Mammary microvascular endothelial cell (primary cell): ENCODE data around the gene CD79B. TPM values are rescaled to one million over a fixed set of nuclear protein-coding genes. Genes with fewer than 3 reads are reported as not detected.

Experiments used
- total RNA-seq: library from RNA; depleted of rRNA; stranded (reverse); fragments of >200 nt; gene quantifications from 2 replicates; pipeline ENCODE4 v1.2.3, GENCODE V29; 2015

CD79B gene
- total RNA-seq, result 2.9 and 4.5 TPM in 2 replicates

GRCh38 chr17:63931981-63932561, at the start of gene CD79B:
CD79B (minus strand) TSS chr17:63932331; CDS start chr17:63932261, 70 bp downstream.

GRCh38 chr17:63972796-63973195, 40.7 kb upstream of the CD79B start, which contains the start of gene SCN4A:
SCN4A (minus strand) TSS chr17:63972918; CDS start chr17:63972841, 77 bp downstream.

GRCh38 chr17:63918789-63919305, 13.3 kb downstream of the CD79B start, which contains the start of gene GH1:
GH1 (minus strand) TSS chr17:63918839; CDS start chr17:63918776, 63 bp downstream.

GRCh38 chr17:63911041-63911635, 21.0 kb downstream of the CD79B start, which contains the start of gene CSHL1:
CSHL1 (minus strand) TSS chr17:63911258; CDS start chr17:63911196, 62 bp downstream.

GRCh38 chr17:63896524-63897354, 35.4 kb downstream of the CD79B start, which contains the start of gene CSH1:
CSH1 (minus strand) TSS chr17:63896574; CDS start chr17:63896511, 63 bp downstream.

GRCh38 chr17:63881935-63882601, 50.1 kb downstream of the CD79B start, which contains the start of gene GH2:
GH2 (minus strand) TSS chr17:63881944; CDS start chr17:63881801, 143 bp downstream.

Other genes with a start within 250 kb of the CD79B start
- gene LIMD2, start 232.2 kb downstream of the CD79B start, total RNA-seq, result 30.8 and 53.5 TPM in 2 replicates
- 21.0 and 23.1 TPM in 2 replicates for gene STRADA, start 190.5 kb downstream of the CD79B start, total RNA-seq
- 33.8 and 35.8 TPM in 2 replicates for gene CCDC47, start 158.7 kb downstream of the CD79B start, total RNA-seq
- 33.0 and 35.4 TPM in 2 replicates for gene DDX42, start 158.2 kb downstream of the CD79B start, total RNA-seq
- 80.3 and 89.9 TPM in 2 replicates for gene PSMC5, start 104.9 kb downstream of the CD79B start, total RNA-seq
- 44.4 and 57.3 TPM in 2 replicates for gene FTSJ3, start 104.7 kb downstream of the CD79B start, total RNA-seq
- gene SMARCD2, start 89.6 kb downstream of the CD79B start, total RNA-seq, result 72.2 and 84.7 TPM in 2 replicates
- gene CSH2, start 58.7 kb downstream of the CD79B start, total RNA-seq, result not detected in 2 replicates
- not detected in 2 replicates for gene GH2, start 50.4 kb downstream of the CD79B start, total RNA-seq
- not detected in 2 replicates for gene CSH1, start 35.8 kb downstream of the CD79B start, total RNA-seq
- gene CSHL1, start 21.1 kb downstream of the CD79B start, total RNA-seq, result not detected in 2 replicates
- not detected in 2 replicates for gene GH1, start 13.5 kb downstream of the CD79B start, total RNA-seq
- 0.34 TPM in 1 of 2 replicates, not detected in the other for gene SCN4A, start 40.6 kb upstream of the CD79B start, total RNA-seq
- 0.27 TPM in 1 of 2 replicates, not detected in the other for gene PRR29, start 66.0 kb upstream of the CD79B start, total RNA-seq
- gene ICAM2, start 88.3 kb upstream of the CD79B start, total RNA-seq, result 1,396 and 1,507 TPM in 2 replicates
- 8.7 and 9.8 TPM in 2 replicates for gene ERN1, start 197.8 kb upstream of the CD79B start, total RNA-seq